ENCODE data around the gene RNF144A.

DNA sequence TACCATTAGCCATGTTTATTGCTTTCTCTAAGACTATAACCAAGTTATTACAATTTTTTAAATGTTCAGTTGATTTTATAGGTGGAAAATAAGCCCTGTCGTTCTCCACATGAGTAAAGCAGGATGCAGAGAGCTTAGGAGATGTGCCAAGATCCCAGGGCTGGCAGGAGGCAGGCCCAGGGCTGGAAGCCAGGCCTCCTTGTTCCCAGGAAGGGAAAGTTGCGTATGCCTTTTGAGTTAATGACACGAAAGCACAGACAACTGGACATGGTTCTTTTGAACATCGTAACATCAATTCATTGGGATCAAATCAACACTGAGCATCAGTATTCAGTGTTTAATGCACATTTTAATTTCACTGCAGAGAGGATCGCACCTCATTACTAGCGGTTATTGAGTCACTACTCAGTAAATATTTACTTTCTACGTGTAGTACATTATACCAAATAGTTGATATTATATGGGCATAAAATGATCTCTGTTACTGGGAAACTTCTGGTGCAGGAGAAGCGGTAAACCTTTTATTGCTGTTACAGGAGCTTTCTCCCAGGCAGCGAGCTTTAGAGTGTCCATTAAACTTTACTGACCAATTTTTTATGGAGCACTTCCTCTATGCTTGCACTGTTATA, 60.0 kb downstream of the RNF144A start:
- TF ChIP-seq, protein P1, sequence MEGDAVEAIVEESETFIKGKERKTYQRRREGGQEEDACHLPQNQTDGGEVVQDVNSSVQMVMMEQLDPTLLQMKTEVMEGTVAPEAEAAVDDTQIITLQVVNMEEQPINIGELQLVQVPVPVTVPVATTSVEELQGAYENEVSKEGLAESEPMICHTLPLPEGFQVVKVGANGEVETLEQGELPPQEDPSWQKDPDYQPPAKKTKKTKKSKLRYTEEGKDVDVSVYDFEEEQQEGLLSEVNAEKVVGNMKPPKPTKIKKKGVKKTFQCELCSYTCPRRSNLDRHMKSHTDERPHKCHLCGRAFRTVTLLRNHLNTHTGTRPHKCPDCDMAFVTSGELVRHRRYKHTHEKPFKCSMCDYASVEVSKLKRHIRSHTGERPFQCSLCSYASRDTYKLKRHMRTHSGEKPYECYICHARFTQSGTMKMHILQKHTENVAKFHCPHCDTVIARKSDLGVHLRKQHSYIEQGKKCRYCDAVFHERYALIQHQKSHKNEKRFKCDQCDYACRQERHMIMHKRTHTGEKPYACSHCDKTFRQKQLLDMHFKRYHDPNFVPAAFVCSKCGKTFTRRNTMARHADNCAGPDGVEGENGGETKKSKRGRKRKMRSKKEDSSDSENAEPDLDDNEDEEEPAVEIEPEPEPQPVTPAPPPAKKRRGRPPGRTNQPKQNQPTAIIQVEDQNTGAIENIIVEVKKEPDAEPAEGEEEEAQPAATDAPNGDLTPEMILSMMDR (IDR thresholded peaks at IDR 0.05): no peak
- TF ChIP-seq EZH2 (IDR thresholded peaks at IDR 0.05; ENCODE audit: borderline replicate concordance, insufficient read depth, low read depth, low read length, poor library complexity, severe bottlenecking): no peak
